GM12873 (cell line): ENCODE results near the gene CDS1.

Experiments
- CTCF ChIP-seq: IDR thresholded peaks from 2 replicates; pipeline ENCODE4 v1.5.1; 2012; ENCODE audit warnings: low read depth, mild to moderate bottlenecking, moderate library complexity, low read length, control low read depth; ENCODE audit not compliant: insufficient read depth; ENCODE audit errors: missing control alignments

CDS1 gene

DNA sequence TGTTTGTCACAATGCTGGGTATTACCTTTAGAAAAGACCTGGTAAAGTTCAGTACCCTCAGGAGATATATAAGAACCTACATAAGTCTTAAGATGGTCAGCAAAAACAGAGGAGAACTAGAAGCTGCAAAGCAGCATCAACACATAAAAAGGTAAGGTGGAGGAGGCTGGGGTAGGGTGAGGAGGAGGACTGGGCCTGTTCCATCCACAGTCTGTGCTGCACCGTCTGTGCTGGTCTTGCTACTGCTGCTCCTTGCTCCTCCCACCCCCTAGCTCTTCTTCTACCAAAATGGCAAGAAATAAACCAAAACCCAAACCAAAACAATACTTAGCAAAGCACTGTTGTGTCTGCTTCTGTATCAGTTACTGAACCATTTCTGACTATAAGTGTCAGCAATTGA, 102.2 kb downstream of the CDS1 start:
- TF ChIP-seq CTCF, result no peak

DNA sequence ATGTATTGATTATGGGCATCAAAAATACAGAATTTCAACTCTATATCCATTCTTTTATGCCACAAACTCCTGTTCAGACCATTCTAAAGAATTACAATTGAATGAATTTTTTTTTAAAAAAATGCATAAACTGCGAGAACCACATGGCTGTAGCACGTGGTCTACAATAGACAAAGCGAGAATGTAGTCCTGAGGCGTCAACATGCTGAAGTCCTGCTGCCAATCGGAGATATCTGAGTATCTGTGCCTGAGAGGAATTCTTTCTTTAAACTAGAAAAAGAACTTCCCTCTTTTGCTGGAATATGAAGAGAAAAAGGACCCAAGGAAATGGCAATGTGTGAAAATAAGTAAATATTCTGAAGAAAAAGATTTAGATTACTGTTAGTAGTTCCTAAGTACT, 105.7 kb downstream of the CDS1 start:
- no peak for TF ChIP-seq CTCF

- no peak for TF ChIP-seq CTCF
Observed at GRCh38 chr4:84689197-84689596, 106.3 kb downstream of the CDS1 start.

DNA sequence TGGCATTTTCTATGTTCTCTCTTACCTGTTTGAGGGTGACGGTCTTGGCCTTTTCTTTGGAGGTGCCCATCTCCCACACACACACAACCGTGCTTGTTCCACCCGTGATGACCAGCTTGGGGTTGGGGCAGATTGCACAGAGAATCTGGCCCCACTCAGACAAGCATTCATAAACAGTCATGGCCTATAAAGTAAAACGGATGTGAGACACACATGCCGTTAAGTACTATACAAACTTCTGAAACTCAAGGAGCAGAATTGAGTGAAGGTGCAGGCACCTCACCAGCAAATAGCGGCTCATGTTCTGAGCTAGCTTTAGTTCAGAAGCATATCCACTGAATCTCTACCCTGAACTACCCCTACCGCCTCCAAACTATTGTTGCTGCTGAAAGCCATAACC, 107.6 kb downstream of the CDS1 start:
- TF ChIP-seq CTCF, result no peak

DNA sequence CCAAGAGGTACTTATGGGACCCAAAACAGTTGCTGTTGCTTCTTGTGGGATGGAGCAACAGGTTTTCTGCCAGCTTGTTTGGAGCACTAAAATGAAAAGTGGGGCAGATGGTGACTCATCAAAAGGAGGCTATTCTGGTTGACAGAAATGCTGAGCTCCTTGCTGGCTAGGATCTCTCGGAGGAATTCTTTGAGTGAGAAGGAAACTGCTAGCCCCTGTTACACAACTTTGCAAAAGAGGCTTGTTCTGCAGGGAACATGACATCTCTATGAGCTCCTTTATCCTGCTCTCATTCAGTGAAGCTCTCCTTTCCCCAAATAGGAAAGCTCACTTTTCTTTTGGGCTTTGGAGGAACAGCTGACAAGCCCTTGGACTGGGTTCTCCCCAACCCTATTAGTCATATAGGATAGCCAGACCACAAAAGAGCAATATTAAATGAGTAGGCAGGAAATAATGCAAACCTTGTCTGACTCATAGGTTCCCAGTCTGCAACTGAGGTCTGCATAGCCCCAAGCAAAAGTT, 108.3 kb downstream of the CDS1 start:
- no peak for TF ChIP-seq CTCF

GRCh38 chr4:84691800-84692199, 108.9 kb downstream of the CDS1 start:
- TF ChIP-seq CTCF, result no peak

GRCh38 chr4:84697159-84697558, 114.2 kb downstream of the CDS1 start:
- no peak for TF ChIP-seq CTCF
